Tibial nerve (tissue), 4 donors: ENCODE results near the gene AVL9. TPM values are rescaled to one million over a fixed set of nuclear protein-coding genes. Genes with fewer than 3 reads are reported as not detected.

ENCODE experiments used
- DNase-seq, 2 donors: peaks; one replicate each; pipeline ENCODE4 v3.0.0-alpha.2; 2019; ENCODE audit warnings: low spot score in 2 of 2
- H3K27ac ChIP-seq, 4 donors: fragments of 200-600 bp; sonication (generic) in 3 of 4; one replicate each; pipeline ENCODE4 v1.5.1; 2017 to 2019; ENCODE audit warnings: mild to moderate bottlenecking in 1 of 4
- H3K27me3 ChIP-seq, 2 donors: fragments of 200-600 bp; sonication (generic) in 1 of 2; one replicate each; pipeline versions ENCODE4 v1.5.1 to v1.6.0; 2017 to 2019
- H3K36me3 ChIP-seq, 3 donors: fragments of 200-600 bp; sonication (generic); one replicate each; pipeline ENCODE4 v1.5.1; 2018 to 2019
- H3K4me1 ChIP-seq, 4 donors: fragments of 200-600 bp; sonication (generic) in 3 of 4; one replicate each; pipeline ENCODE4 v1.5.1; 2017 to 2019
- H3K4me3 ChIP-seq, 4 donors: fragments of 200-600 bp; sonication (generic) in 3 of 4; one replicate each; pipeline ENCODE4 v1.5.1; 2017 to 2019; ENCODE audit warnings: mild to moderate bottlenecking in 1 of 4, moderate library complexity in 1 of 4
- H3K9me3 ChIP-seq, 4 donors: fragments of 200-600 bp; sonication (generic) in 3 of 4; one replicate each; pipeline ENCODE4 v1.5.1; 2017 to 2019
- EP300 ChIP-seq, 2 donors: sonication (generic); formaldehyde crosslinking; IDR thresholded peaks; one replicate each; pipeline ENCODE4 v1.6.1; 2017; ENCODE audit warnings: antibody characterized with exemption in 2 of 2, mild to moderate bottlenecking in 1 of 2
- POLR2A ChIP-seq, 2 donors: fragments of 450-650 bp; IDR thresholded peaks; one replicate each; pipeline ENCODE4 v1.6.1; 2017; ENCODE audit warnings: antibody characterized with exemption in 2 of 2, mild to moderate bottlenecking in 2 of 2, moderate library complexity in 2 of 2
- WGBS, 2 donors: methylation state at CpG; one replicate each; pipeline ENCODE4 v1.1.5; 2018; 5-methylcytosine and 5-hydroxymethylcytosine counted together
- total RNA-seq, 4 donors: library from RNA; depleted of rRNA; stranded (reverse); fragments of >200 nt; gene quantifications; one replicate each; pipeline ENCODE4 v1.1.0, GENCODE V29; 2016
- TF ChIP-seq, protein P1 (sequence below), 5 experiments: fragments of 200-600 bp in 3 of 5; fragments of 450-650 bp in 2 of 5; sonication (generic) in 3 of 5; IDR thresholded peaks; one replicate each; pipeline ENCODE4 v1.5.1; 2016 to 2019; ENCODE audit warnings: antibody characterized with exemption in 5 of 5, mild to moderate bottlenecking in 3 of 5, moderate library complexity in 2 of 5

Gene AVL9
- total RNA-seq, 4 donors from 2014 or later = 19.4 to 36.1 (median 31.5) TPM

DNA sequence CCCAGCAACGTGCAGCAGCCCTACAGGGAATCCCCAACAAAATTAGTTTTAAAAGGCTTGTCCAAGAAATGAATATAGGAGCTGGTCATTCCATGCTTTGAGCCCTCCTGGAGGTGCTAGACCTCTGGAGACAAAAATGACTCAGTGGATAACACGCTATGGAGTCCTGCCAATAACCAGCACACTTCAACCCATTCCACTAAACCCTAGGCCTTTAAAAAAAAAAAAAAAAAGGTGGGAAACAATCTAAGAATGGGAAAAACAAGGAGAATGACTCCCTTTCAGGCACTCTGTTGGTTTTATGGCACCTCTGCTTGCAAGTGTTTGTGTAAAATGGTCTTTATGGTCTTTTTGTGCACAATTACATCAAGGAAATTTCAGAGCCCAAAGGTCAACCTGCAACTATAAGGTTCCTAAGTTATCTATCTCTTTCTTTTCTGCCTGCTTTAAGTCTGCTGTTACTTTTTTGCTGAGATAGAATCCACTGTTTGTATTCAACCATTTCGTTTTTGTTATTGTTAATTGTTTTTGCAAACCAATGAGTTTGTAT lies 21.3 kb downstream of the AVL9 start:
- Histone ChIP-seq H3K27ac (no peak overlapping the region), H3K36me3 (peaks cover 0 to 11% (median 0%) of the 10 kb centered on the region in 3 donors), H3K4me1 (peaks cover 0 to 25% (median 8%) of the 10 kb centered on the region in 4 donors), H3K9me3 (peaks cover 0 to 10% (median 0%) of the 10 kb centered on the region in 4 donors), H3K4me3 (no peak overlapping the region), H3K27me3 (no peaks in the 10 kb centered on the region)
- WGBS, 2 donors = 58 to 63% methylated on average over 3 of the region's 3 CpGs
- no peak for TF ChIP-seq POLR2A (IDR thresholded peaks at IDR 0.05)
- no peak for TF ChIP-seq EP300 (IDR thresholded peaks at IDR 0.05)
- no peak for DNase-seq

DNA sequence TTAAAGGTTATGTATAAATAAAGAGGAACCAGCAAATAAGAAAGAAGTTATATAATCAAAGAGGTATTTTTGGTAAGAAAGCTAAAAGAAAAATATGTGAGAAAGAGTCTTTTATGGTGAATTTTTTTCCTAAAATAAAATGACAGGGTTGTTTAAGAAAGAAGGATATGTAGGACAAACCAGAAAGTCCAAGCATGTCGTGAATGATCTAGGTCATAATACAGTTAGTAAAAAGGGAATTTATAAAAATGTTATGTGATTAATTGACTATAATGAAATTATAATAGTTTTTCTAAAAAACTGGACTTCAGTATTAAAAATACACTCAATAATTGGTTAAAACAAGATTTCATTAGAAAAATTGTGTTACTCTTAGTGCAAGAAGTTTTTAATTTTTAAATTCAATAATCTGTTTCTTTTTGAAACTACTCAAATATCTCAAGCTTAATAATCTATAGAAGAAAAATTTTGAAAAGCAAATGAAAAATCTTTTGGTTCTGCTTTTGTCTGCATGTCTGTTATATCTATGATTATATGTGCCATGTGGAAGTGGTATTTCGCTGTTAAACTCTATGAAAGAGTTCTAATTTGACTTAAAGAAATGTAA lies 23.3 kb downstream of the AVL9 start:
- TF ChIP-seq EP300 (IDR thresholded peaks at IDR 0.05) = no peak
- WGBS, 2 donors = 74 to 88% methylated on average over 2 of the region's 2 CpGs
- H3K27ac ChIP-seq = no peak overlapping the region
- H3K4me1 ChIP-seq = peaks cover 0 to 12% (median 8%) of the 10 kb centered on the region in 4 donors
- H3K9me3 ChIP-seq = peaks cover 0 to 10% (median 0%) of the 10 kb centered on the region in 4 donors
- no peaks in the 10 kb centered on the region for H3K27me3 ChIP-seq
- DNase-seq = no peak
- H3K4me3 ChIP-seq = no peak overlapping the region
- peaks cover 0 to 16% (median 0%) of the 10 kb centered on the region in 3 donors for H3K36me3 ChIP-seq

DNA sequence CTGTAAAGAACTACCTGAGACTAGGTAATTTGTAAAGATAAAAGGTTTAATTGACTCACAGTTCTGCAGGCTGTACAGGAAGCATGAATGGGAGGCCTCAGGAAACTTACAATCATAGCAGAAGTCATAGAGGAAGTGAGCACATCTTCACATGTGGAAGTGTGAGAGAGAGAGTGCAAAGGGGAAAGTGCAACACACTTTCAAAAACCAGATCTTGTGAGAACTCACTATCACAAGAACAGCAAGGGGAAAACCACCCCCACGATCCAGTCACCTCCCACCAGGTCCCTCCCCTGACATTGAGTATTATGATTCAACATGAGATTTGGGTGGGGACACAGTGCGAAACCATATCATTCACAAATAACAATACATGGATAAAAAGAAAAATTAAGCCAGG lies 24.5 kb downstream of the AVL9 start:
- Histone ChIP-seq H3K4me1 (peaks cover 0 to 12% (median 8%) of the 10 kb centered on the region in 4 donors), H3K27me3 (no peaks in the 10 kb centered on the region), H3K9me3 (peaks cover 0 to 10% (median 0%) of the 10 kb centered on the region in 4 donors), H3K36me3 (peaks cover 0 to 16% (median 0%) of the 10 kb centered on the region in 3 donors), H3K27ac (no peak overlapping the region), H3K4me3 (no peak overlapping the region)
- 70 to 98% methylated on average over 2 of the region's 2 CpGs for WGBS, 2 donors
- TF ChIP-seq POLR2A (IDR thresholded peaks at IDR 0.05) (no peak), EP300 (IDR thresholded peaks at IDR 0.05) (no peak)
- TF ChIP-seq, protein P1, sequence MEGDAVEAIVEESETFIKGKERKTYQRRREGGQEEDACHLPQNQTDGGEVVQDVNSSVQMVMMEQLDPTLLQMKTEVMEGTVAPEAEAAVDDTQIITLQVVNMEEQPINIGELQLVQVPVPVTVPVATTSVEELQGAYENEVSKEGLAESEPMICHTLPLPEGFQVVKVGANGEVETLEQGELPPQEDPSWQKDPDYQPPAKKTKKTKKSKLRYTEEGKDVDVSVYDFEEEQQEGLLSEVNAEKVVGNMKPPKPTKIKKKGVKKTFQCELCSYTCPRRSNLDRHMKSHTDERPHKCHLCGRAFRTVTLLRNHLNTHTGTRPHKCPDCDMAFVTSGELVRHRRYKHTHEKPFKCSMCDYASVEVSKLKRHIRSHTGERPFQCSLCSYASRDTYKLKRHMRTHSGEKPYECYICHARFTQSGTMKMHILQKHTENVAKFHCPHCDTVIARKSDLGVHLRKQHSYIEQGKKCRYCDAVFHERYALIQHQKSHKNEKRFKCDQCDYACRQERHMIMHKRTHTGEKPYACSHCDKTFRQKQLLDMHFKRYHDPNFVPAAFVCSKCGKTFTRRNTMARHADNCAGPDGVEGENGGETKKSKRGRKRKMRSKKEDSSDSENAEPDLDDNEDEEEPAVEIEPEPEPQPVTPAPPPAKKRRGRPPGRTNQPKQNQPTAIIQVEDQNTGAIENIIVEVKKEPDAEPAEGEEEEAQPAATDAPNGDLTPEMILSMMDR (IDR thresholded peaks at IDR 0.05) = no peak
- DNase-seq = no peak

DNA sequence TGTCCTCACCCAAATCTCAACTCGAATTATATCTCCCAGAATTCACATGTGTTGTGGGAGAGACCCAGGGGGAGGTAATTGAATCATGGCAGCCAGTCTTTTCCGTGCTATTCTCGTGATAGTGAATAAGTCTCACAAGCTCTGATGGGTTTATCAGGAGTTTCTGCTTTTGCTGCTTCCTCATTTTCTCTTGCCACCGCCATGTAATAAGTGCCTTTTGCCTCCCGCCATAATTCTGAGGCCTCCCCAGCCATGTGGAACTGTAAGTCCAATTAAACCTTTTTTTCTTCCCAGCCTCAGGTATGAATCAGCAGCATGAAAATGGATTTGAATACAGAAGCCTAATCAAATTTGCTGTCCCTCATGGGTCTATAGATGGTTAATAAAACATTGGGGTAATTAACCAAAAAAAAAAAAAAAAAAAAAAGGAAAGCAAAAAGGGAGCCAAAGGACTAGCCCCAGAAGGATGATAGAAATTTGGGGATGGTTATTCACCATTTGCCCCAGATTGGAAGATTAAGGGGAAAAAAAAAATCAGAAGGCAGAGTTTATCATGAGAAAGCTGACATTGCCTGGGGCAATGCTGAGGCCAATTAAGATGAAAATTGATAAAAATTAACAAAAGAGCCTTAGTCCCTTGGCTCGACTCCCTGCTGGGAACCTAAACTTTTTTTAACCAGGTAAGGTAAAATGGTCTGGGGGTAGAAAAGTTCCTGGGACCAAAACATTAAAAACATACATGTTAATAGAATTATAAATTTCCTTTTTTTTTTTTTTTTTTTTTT lies 27.6 kb downstream of the AVL9 start:
- Histone ChIP-seq H3K4me3 (no peak overlapping the region), H3K36me3 (peaks cover 0 to 9% (median 0%) of the 10 kb centered on the region in 3 donors), H3K27ac (no peak overlapping the region), H3K9me3 (peaks cover 0 to 10% (median 0%) of the 10 kb centered on the region in 4 donors), H3K27me3 (no peaks in the 10 kb centered on the region), H3K4me1 (peaks cover 0 to 5% (median 0%) of the 10 kb centered on the region in 4 donors)
- WGBS, 2 donors = 90 to 94% methylated on average over 6 of the region's 6 CpGs
- no peak for DNase-seq
- TF ChIP-seq, protein P1 (IDR thresholded peaks at IDR 0.05) = no peak
- TF ChIP-seq POLR2A (IDR thresholded peaks at IDR 0.05) = no peak
- TF ChIP-seq EP300 (IDR thresholded peaks at IDR 0.05) = no peak

DNA sequence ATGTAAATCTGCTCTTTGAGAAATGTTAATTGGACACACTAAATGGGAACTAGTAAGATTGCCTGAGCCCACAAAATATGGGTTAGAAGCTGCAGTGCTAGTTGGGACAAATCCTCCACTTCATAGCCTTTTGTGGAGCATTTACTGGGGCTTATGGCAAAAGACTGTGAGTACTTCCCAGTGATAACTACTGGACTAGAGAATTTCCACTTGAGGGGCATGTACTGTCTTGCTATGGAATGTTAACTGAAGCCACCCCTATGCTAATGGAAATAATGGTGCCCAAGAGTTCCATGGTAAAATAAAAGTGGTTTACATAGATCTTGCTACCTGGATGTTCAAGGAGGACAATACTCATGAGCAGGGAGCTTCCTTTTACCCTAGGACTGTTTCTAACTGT lies 29.3 kb downstream of the AVL9 start:
- Histone ChIP-seq H3K4me1 (peaks cover 0 to 5% (median 0%) of the 10 kb centered on the region in 4 donors), H3K36me3 (peaks cover 0 to 8% (median 0%) of the 10 kb centered on the region in 3 donors), H3K27ac (no peak overlapping the region), H3K9me3 (peaks cover 0 to 3% (median 0%) of the 10 kb centered on the region in 4 donors), H3K27me3 (no peaks in the 10 kb centered on the region), H3K4me3 (no peak overlapping the region)
- no peak for DNase-seq
- TF ChIP-seq POLR2A (IDR thresholded peaks at IDR 0.05) (no peak), EP300 (IDR thresholded peaks at IDR 0.05) (no peak)
- TF ChIP-seq, protein P1 (IDR thresholded peaks at IDR 0.05) = no peak

DNA sequence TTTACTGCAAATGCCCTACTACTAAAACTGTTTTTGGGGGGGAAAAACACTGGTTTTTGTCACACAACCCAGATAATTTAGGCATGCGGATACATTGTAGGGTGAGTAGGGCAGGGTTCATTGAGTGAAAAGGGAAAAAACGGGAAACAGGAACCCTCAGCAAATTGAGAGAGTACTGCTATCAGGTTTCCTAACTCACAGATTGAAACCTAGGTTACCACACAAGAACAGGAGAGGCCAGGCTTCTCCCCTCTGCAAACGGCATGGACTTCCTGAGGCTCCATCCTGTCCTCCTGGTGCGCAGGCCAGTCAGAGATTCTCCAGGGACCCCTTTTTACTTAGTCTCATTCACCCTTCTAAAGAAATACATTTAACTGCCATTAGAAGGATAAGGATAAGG lies 30.6 kb downstream of the AVL9 start:
- TF ChIP-seq POLR2A (IDR thresholded peaks at IDR 0.05) (no peak), EP300 (IDR thresholded peaks at IDR 0.05) (no peak)
- TF ChIP-seq, protein P1 (IDR thresholded peaks at IDR 0.05) = no peak
- Histone ChIP-seq H3K9me3 (no peaks in the 10 kb centered on the region), H3K4me3 (no peak overlapping the region), H3K4me1 (peaks cover 0 to 5% (median 0%) of the 10 kb centered on the region in 4 donors), H3K36me3 (peaks cover 0 to 8% (median 0%) of the 10 kb centered on the region in 3 donors), H3K27me3 (no peaks in the 10 kb centered on the region), H3K27ac (no peak overlapping the region)
- 82 to 93% methylated on average over 4 of the region's 4 CpGs for WGBS, 2 donors
- no peak for DNase-seq
